SK-N-SH treated with all-trans-retinoic acid at 6 μM for 48 hours (cell line): ENCODE measurements around the gene BHMT.

Experiments used
- ATAC-seq: fragments of 200-7000 bp; cut with Tn5 transposase; 3 replicates; pipeline ENCODE4 v1.9.1; 2020; ENCODE audit warnings: mild to moderate bottlenecking, moderate library complexity
- ARNTL ChIP-seq: fragments of 450-650 bp; formaldehyde crosslinking; IDR thresholded peaks from 2 replicates; pipeline ENCODE4 v1.5.0; 2020; ENCODE audit warnings: low read depth, mild to moderate bottlenecking, moderate library complexity, borderline replicate concordance
- BACH2 ChIP-seq: fragments of 250-450 bp; sonication (Bioruptor Pico); IDR thresholded peaks from 2 replicates; pipeline ENCODE4 v1.9.0; 2021; ENCODE audit warnings: mild to moderate bottlenecking, borderline replicate concordance
- CSDC2 ChIP-seq: fragments of 250-450 bp; sonication (Bioruptor Pico); IDR thresholded peaks from 2 replicates; pipeline ENCODE4 v1.5.0; 2020; ENCODE audit warnings: mild to moderate bottlenecking, moderate library complexity
- CSRNP3 ChIP-seq: fragments of 250-450 bp; sonication (Bioruptor Pico); IDR thresholded peaks from 2 replicates; pipeline ENCODE4 v1.5.1; 2021; ENCODE audit warnings: mild to moderate bottlenecking, moderate library complexity
- ESRRG ChIP-seq: fragments of 250-450 bp; sonication (Bioruptor Pico); IDR thresholded peaks from 2 replicates; pipeline ENCODE4 v1.6.1; 2021; ENCODE audit warnings: mild to moderate bottlenecking
- ISL1 ChIP-seq: fragments of 250-450 bp; sonication (Bioruptor Pico); IDR thresholded peaks from 2 replicates; pipeline ENCODE4 v2.1.2; 2022; ENCODE audit warnings: mild to moderate bottlenecking, moderate library complexity
- OSR1 ChIP-seq: fragments of 250-450 bp; sonication (Bioruptor Pico); IDR thresholded peaks from 2 replicates; pipeline ENCODE4 v1.8.0; 2022; ENCODE audit warnings: moderate library complexity, mild to moderate bottlenecking, inconsistent platforms
- POU6F1 ChIP-seq: fragments of 250-450 bp; sonication (Bioruptor Pico); IDR thresholded peaks from 2 replicates; pipeline ENCODE4 v1.8.0; 2021; ENCODE audit warnings: low read depth, mild to moderate bottlenecking, moderate library complexity, borderline replicate concordance
- TCF4 ChIP-seq: fragments of 250-450 bp; sonication (Bioruptor Pico); IDR thresholded peaks from 2 replicates; pipeline ENCODE4 v1.8.0; 2021; ENCODE audit warnings: mild to moderate bottlenecking, moderate library complexity, borderline replicate concordance
- TOX ChIP-seq: fragments of 250-450 bp; sonication (Bioruptor Pico); IDR thresholded peaks from 2 replicates; pipeline ENCODE4 v1.8.0; 2021; ENCODE audit warnings: mild to moderate bottlenecking, moderate library complexity, borderline replicate concordance
- ZC3H10 ChIP-seq: fragments of 250-450 bp; sonication (Bioruptor Pico); IDR thresholded peaks from 2 replicates; pipeline ENCODE4 v1.5.1; 2021; ENCODE audit warnings: mild to moderate bottlenecking, moderate library complexity
- ZFP3 ChIP-seq: fragments of 250-450 bp; sonication (Bioruptor Pico); IDR thresholded peaks from 2 replicates; pipeline ENCODE4 v1.5.0; 2020; ENCODE audit warnings: mild to moderate bottlenecking, moderate library complexity
- ZNF565 ChIP-seq: fragments of 450-650 bp; formaldehyde crosslinking; conservative IDR thresholded peaks from 2 replicates; pipeline ENCODE4 v1.5.0; 2020; ENCODE audit warnings: low read depth, mild to moderate bottlenecking, moderate library complexity
- ZNF70 ChIP-seq: fragments of 450-650 bp; formaldehyde crosslinking; IDR thresholded peaks from 2 replicates; pipeline ENCODE4 v1.5.0; 2020; ENCODE audit warnings: mild to moderate bottlenecking, moderate library complexity
- TF ChIP-seq, protein P1 (sequence below): fragments of 250-450 bp; sonication (Bioruptor Pico); IDR thresholded peaks from 2 replicates; pipeline ENCODE4 v1.8.0; 2020; ENCODE audit warnings: mild to moderate bottlenecking, moderate library complexity, borderline replicate concordance
- TF ChIP-seq, protein P2 (sequence below): fragments of 250-450 bp; sonication (Bioruptor Pico); IDR thresholded peaks from 2 replicates; pipeline ENCODE4 v1.5.0; 2020; ENCODE audit warnings: mild to moderate bottlenecking, moderate library complexity
- TF ChIP-seq, protein P3 (sequence below): fragments of 250-450 bp; sonication (Bioruptor Pico); IDR thresholded peaks from 2 replicates; pipeline ENCODE4 v1.5.1; 2020; ENCODE audit warnings: low read depth, mild to moderate bottlenecking, moderate library complexity

The BHMT gene

GRCh38 chr5:79135790-79136553 lies 24.4 kb downstream of the BHMT start (continued):
- TF ChIP-seq POU6F1 (CRISPR knock-in tag) (no peak), CSDC2 (CRISPR knock-in tag) (no peak), ESRRG (CRISPR knock-in tag) (no peak)
- TF ChIP-seq, protein P1, sequence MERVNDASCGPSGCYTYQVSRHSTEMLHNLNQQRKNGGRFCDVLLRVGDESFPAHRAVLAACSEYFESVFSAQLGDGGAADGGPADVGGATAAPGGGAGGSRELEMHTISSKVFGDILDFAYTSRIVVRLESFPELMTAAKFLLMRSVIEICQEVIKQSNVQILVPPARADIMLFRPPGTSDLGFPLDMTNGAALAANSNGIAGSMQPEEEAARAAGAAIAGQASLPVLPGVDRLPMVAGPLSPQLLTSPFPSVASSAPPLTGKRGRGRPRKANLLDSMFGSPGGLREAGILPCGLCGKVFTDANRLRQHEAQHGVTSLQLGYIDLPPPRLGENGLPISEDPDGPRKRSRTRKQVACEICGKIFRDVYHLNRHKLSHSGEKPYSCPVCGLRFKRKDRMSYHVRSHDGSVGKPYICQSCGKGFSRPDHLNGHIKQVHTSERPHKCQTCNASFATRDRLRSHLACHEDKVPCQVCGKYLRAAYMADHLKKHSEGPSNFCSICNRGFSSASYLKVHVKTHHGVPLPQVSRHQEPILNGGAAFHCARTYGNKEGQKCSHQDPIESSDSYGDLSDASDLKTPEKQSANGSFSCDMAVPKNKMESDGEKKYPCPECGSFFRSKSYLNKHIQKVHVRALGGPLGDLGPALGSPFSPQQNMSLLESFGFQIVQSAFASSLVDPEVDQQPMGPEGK (CRISPR knock-in tag), result no peak

DNA sequence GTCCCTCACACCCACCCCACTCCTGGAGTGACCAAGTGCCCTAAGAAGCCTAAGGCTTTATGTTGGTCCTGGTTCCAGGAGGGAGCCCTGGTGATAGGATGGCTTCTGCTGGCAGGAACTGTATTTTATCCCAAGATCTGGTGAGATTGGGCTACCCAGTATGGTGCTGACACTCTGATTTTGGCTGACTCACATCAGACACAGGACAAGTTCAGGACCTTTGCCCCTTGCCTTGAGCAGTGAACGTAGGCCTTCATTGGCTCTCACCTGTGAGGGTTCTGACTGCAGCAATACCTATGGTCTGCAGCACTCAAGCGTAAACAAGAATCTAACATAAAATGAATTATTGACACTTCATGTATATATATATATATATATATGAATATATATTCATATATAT lies 25.0 kb downstream of the BHMT start:
- TF ChIP-seq BACH2 (no peak), ISL1 (CRISPR knock-in tag) (no peak), OSR1 (no peak), ZC3H10 (CRISPR knock-in tag) (no peak), ZNF70 (no peak), POU6F1 (CRISPR knock-in tag) (no peak), ESRRG (CRISPR knock-in tag) (no peak), CSRNP3 (no peak), ZNF565 (CRISPR knock-in tag) (no peak), TOX (no peak), TCF4 (CRISPR knock-in tag) (no peak)
- TF ChIP-seq, protein P1 (CRISPR knock-in tag), result no peak
- TF ChIP-seq, protein P2, sequence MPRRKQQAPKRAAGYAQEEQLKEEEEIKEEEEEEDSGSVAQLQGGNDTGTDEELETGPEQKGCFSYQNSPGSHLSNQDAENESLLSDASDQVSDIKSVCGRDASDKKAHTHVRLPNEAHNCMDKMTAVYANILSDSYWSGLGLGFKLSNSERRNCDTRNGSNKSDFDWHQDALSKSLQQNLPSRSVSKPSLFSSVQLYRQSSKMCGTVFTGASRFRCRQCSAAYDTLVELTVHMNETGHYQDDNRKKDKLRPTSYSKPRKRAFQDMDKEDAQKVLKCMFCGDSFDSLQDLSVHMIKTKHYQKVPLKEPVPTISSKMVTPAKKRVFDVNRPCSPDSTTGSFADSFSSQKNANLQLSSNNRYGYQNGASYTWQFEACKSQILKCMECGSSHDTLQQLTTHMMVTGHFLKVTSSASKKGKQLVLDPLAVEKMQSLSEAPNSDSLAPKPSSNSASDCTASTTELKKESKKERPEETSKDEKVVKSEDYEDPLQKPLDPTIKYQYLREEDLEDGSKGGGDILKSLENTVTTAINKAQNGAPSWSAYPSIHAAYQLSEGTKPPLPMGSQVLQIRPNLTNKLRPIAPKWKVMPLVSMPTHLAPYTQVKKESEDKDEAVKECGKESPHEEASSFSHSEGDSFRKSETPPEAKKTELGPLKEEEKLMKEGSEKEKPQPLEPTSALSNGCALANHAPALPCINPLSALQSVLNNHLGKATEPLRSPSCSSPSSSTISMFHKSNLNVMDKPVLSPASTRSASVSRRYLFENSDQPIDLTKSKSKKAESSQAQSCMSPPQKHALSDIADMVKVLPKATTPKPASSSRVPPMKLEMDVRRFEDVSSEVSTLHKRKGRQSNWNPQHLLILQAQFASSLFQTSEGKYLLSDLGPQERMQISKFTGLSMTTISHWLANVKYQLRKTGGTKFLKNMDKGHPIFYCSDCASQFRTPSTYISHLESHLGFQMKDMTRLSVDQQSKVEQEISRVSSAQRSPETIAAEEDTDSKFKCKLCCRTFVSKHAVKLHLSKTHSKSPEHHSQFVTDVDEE (CRISPR knock-in tag), result no peak
- no peak for ATAC-seq

GRCh38 chr5:79140553-79140952 lies 28.9 kb downstream of the BHMT start:
- no peak for ATAC-seq
- TF ChIP-seq ZNF70 (no peak), ARNTL (CRISPR knock-in tag) (no peak), ZFP3 (CRISPR knock-in tag) (no peak), CSRNP3 (no peak)
- TF ChIP-seq, protein P3, sequence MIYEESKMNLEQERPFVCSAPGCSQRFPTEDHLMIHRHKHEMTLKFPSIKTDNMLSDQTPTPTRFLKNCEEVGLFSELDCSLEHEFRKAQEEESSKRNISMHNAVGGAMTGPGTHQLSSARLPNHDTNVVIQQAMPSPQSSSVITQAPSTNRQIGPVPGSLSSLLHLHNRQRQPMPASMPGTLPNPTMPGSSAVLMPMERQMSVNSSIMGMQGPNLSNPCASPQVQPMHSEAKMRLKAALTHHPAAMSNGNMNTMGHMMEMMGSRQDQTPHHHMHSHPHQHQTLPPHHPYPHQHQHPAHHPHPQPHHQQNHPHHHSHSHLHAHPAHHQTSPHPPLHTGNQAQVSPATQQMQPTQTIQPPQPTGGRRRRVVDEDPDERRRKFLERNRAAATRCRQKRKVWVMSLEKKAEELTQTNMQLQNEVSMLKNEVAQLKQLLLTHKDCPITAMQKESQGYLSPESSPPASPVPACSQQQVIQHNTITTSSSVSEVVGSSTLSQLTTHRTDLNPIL (CRISPR knock-in tag), result no peak
